Coronary artery (tissue), 2 donors: Measurements from ENCODE around the gene ZNF76.

Experiments
- DNase-seq: peaks from one replicate; pipeline ENCODE4 v3.0.0-alpha.2; 2017; ENCODE audit warnings: low spot score
- H3K27ac ChIP-seq, 2 donors: fragments of 200-600 bp; sonication (generic); one replicate each; pipeline ENCODE4 v1.5.1; 2016 to 2019
- H3K4me3 ChIP-seq: fragments of 200-600 bp; sonication (generic); 2 replicates; pipeline ENCODE4 v1.5.1; 2016; ENCODE audit warnings: mild to moderate bottlenecking, moderate library complexity
- CTCF ChIP-seq: fragments of 200-600 bp; sonication (generic); IDR thresholded peaks from one replicate; pipeline ENCODE4 v1.5.1; 2019; ENCODE audit warnings: antibody characterized with exemption

The ZNF76 gene

DNA sequence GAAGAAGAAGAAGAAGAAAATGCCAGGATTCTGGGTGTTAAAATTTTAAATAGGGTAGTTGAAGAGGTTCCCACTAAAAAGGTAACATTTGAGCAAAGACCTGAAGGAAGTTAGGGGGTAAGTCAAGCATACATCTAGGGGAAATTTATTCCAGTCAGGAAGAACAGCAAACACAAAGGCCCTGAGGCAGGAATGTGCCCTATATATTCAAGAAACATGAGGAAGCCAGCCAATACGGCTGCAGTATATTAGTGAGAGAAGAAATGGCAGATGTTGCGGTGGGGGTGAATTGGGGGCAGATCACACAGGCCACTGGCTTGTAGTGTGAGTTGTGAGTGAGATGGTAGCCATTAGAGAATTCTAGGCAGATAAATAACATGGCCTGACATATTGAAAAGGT is 6.0 kb downstream of the ZNF76 start:
- Histone ChIP-seq H3K4me3 (no peak overlapping the region), H3K27ac (no peak overlapping the region)
- no peak for DNase-seq
- TF ChIP-seq CTCF, result no peak

DNA sequence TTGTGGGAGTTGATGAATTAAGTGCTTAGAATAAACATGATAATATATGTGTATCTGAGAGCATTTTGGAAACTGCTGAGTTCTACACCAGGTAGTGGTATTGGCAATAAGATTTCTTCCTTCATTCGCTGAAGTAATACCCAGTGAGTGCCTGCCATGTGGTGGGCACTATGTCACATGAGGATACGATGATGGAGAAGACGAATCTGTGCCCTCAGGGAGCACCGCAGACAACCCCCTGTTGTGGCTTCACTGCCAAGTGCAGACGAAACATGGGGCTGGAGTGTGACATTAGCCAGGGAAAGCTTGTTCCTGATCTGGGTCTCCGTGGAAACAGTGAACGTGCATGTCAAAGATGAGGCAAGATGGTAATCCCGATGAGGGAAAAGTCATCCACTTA is 7.9 kb downstream of the ZNF76 start:
- H3K27ac ChIP-seq, result no peak overlapping the region
- no peak for TF ChIP-seq CTCF
- no peak overlapping the region for H3K4me3 ChIP-seq
- DNase-seq, result no peak

GRCh38 chr6:35267897-35268296 is 8.4 kb downstream of the ZNF76 start:
- DNase-seq, result no peak
- no peak overlapping the region for H3K27ac ChIP-seq
- no peak for TF ChIP-seq CTCF
- H3K4me3 ChIP-seq, result no peak overlapping the region

- DNase-seq, result no peak
- H3K27ac ChIP-seq, result no peak overlapping the region
- no peak overlapping the region for H3K4me3 ChIP-seq
- TF ChIP-seq CTCF, result no peak
These were observed 12.5 kb downstream of the ZNF76 start for GRCh38 chr6:35272005-35272404.

GRCh38 chr6:35273822-35274559 is 14.5 kb downstream of the ZNF76 start:
- H3K4me3 ChIP-seq, result no peak overlapping the region
- DNase-seq, result no peak
- H3K27ac ChIP-seq, result no peak overlapping the region
- no peak for TF ChIP-seq CTCF

DNA sequence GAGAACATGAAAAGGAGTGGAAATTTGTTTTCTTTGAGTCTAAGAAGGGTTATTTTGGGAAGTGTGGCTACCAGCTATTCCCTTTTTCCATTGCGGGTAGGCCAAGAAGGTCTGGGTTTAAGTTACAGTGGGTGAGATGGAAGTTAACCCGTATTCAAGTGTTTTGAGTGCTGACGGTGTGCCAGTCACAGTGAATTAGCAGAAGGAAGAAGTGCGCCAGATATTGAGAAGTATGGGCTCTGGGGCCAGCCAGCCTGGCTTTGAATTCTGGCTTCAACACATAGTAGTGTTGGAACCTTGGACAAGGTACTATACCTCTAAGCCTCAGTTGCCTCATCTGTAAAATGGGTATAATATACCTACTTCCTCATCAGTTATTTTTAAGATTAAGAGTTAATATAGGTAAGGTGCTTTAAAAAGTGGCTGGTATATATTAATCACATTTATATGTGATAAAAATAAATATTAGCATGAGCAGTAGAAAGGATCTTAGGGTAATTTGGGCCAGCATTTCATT is 16.3 kb downstream of the ZNF76 start:
- no peak for TF ChIP-seq CTCF
- Histone ChIP-seq H3K4me3 (no peak overlapping the region), H3K27ac (peak overlapping the region; percentile 54 to 80)
- DNase-seq, result no peak

GRCh38 chr6:35278708-35279107 is 19.2 kb downstream of the ZNF76 start:
- Histone ChIP-seq H3K4me3 (no peak overlapping the region), H3K27ac (no peak overlapping the region)
- DNase-seq, result no peak

More at GRCh38 chr6:35278708-35279107, 19.2 kb downstream of the ZNF76 start:
- TF ChIP-seq CTCF, result no peak
